NB4 (cell line): ENCODE data around the gene NKAIN4.

Source experiments
- DNase-seq: peaks from one replicate; pipeline ENCODE4 v3.0.0; 2010; ENCODE audit warnings: low read depth
- H3K4me3 ChIP-seq: one replicate; pipeline ENCODE4 v1.5.1; 2011; ENCODE audit warnings: mild to moderate bottlenecking, low read depth, low read length, moderate library complexity
- MYC ChIP-seq: IDR thresholded peaks from 2 replicates; pipeline ENCODE4 v1.6.1; 2011; ENCODE audit warnings: low read depth, low read length
- POLR2A ChIP-seq: IDR thresholded peaks from 2 replicates; pipeline ENCODE4 v1.6.1; 2011; ENCODE audit warnings: mild to moderate bottlenecking; ENCODE audit not compliant: insufficient read length; ENCODE audit errors: extremely low read depth
- TF ChIP-seq, protein P1 (sequence below): IDR thresholded peaks from 2 replicates; pipeline ENCODE4 v1.6.1; 2011; ENCODE audit warnings: low read depth, low read length
- TF ChIP-seq, protein P2 (sequence below): IDR thresholded peaks from one replicate; pipeline ENCODE4 v1.5.1; 2012; ENCODE audit warnings: low read depth, low read length

Gene NKAIN4

DNA sequence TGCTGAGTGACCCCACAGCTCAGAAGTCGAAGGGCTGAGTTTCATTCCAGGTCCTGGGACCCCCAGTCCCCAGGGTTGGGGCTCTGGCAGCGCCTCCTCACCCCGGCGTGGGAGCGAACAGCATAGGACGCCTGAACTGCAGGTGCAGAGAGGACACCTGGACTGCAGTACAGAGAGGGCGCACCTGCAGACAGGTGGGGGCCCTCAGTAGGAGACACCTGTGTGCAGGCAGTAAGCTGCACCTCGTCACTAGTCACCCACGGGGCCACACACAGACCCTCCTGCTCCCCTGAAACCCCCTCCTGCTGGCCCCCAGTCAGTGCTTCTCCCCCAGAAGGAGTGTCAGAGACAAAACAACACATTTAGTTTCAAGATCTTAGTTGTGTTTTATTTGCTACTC lies 8.6 kb upstream of the NKAIN4 start:
- no peak overlapping the region for H3K4me3 ChIP-seq
- no peak for DNase-seq
- TF ChIP-seq, protein P1, sequence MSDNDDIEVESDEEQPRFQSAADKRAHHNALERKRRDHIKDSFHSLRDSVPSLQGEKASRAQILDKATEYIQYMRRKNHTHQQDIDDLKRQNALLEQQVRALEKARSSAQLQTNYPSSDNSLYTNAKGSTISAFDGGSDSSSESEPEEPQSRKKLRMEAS = no peak
- TF ChIP-seq POLR2A (no peak), MYC (no peak)
- TF ChIP-seq, protein P2, sequence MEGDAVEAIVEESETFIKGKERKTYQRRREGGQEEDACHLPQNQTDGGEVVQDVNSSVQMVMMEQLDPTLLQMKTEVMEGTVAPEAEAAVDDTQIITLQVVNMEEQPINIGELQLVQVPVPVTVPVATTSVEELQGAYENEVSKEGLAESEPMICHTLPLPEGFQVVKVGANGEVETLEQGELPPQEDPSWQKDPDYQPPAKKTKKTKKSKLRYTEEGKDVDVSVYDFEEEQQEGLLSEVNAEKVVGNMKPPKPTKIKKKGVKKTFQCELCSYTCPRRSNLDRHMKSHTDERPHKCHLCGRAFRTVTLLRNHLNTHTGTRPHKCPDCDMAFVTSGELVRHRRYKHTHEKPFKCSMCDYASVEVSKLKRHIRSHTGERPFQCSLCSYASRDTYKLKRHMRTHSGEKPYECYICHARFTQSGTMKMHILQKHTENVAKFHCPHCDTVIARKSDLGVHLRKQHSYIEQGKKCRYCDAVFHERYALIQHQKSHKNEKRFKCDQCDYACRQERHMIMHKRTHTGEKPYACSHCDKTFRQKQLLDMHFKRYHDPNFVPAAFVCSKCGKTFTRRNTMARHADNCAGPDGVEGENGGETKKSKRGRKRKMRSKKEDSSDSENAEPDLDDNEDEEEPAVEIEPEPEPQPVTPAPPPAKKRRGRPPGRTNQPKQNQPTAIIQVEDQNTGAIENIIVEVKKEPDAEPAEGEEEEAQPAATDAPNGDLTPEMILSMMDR = no peak

DNA sequence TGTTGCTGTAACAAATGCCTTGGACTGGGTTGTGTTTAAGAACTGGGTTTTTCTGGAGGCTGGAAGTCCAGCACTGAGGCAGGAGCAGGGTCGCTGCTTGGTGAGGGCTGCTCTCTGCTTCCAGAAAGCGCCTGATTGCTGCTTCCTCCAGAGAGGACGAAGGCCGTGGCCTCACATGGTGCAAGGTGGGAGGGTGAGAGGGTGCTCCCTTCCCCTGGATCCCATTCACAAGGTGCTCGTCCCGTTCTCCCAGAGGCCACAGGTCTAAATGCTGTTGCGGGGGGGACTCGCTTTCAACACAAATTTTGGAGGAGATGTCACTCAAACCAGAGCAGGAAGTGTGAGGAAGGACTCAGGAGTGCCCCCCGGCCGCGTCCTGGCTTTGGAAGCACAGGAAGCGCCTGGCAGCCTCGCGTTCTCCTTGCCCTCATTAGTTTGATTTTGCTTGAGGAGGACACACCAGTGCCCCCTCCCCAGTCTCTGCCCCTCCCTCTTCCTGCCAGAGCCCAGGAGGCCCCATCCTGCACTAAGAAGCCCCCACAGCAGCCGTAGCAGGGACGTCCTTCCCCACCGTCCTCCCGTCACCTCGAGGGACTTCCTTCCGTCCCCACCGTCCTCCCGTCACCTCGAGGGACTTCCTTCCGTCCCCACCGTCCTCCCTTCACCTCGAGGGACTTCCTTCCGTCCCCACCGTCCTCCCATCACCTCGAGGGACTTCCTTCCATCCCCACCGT lies 7.7 kb upstream of the NKAIN4 start:
- H3K4me3 ChIP-seq = no peak overlapping the region
- DNase-seq = no peak
- TF ChIP-seq, protein P1 = no peak
- no peak for TF ChIP-seq MYC
- TF ChIP-seq POLR2A = no peak
- TF ChIP-seq, protein P2 = no peak

DNA sequence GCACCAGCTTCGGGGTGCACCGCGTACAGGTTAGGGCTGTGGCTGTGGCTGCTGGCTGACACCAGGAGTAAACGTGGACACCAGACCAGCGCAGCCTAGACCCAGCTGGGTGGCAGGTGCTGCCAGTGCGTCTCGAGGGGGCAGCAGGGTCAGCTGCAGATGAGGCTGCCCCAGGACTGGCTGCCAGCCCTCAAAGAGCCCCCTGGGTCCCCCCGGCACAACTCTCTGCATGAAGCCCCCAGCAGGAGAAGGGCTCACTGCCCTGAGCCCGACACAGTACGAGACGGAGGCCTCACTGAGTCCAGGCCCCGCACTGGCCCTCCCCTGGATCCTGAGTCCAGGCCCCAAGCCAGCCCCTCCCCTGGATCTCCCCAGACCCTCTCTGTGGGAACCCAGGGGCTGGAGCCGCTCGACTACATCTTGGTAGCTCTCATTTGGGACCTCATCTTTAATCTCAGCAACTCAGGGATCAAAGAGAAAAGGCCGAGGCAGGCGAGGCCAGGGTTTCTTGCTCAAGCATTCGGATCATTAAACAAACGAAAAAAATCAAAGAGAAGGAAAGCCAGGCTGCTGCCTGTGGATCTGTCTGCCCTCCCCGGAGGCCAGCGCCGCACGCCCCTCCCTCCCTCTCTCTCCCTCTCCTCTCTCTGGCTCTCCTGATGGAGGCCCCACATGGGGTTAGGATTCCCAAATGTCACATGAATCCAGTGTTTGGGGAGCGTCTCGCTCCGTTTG lies 7.0 kb upstream of the NKAIN4 start:
- no peak overlapping the region for H3K4me3 ChIP-seq
- no peak for DNase-seq
- TF ChIP-seq, protein P2 = no peak
- TF ChIP-seq POLR2A = no peak

DNA sequence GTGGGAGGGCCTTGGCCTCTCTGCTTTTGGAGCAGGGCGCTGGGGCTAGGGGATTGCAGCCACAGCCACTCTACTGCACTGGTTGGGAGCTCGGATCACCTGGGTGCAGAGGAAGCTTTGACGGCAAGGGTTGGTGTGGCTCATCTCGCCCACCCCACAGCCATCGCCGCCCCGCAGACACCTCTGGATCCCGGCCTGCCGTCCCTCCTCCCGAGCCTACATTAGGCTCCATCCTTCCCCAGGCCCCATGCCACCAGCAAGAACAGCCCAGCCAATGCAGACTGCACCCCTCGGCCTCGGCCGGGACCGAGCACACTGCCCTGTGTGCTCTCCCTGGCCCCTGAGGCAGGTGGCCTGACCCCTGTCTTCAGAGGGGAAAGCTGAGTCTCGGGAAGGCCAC lies 6.3 kb upstream of the NKAIN4 start:
- DNase-seq = no peak
- TF ChIP-seq, protein P1 = no peak
- TF ChIP-seq POLR2A (no peak), MYC (no peak)
- TF ChIP-seq, protein P2 = no peak
- no peak overlapping the region for H3K4me3 ChIP-seq

DNA sequence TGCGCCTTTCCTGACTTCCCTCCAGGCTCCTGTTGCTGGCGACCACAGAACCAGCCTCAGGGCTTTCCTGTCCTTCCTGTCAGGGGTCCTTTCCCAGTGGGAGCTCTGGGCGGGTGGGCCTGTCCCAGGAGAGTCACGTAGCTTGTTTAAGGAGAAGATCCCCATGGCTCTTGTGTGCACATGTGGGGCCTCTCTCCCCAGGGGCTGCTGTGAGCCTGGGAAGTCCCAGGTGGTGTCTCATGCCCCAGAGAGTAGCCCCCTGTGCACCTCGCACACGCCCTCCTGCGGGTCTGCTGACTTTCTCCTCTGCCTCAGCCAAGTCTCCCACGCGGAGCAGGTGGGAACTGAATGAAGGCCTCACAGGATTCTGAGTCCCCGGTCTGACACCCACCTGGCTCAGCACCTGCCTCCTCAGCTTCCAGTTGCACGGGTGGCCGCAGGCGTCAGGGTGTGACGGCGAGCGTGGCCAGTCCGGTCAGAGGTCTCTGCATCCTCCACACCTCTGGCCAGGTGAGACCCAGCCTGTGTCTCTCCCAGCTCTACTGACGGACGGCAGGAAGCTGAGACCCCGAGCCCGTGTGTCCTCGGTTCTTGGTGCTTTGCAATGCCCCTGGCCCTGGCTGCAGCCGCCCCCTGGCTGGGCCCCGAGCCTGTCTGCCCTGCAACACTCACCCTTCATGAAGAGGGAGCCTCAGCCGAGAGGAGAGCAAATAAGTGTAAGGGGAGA lies 5.6 kb upstream of the NKAIN4 start:
- no peak overlapping the region for H3K4me3 ChIP-seq
- TF ChIP-seq, protein P1 = no peak
- TF ChIP-seq POLR2A (no peak), MYC (no peak)
- TF ChIP-seq, protein P2 = no peak
- no peak for DNase-seq
